Epithelial cell of esophagus (primary cell): ENCODE results near the gene CMYA5.

Source experiments
- DNase-seq: peaks from one replicate; pipeline ENCODE4 v3.0.0; 2010; ENCODE audit warnings: low read depth
- H3K4me3 ChIP-seq: 2 replicates; pipeline ENCODE4 v1.5.1; 2011; ENCODE audit warnings: mild to moderate bottlenecking, low read length, control low read depth
- CTCF ChIP-seq: IDR thresholded peaks from 2 replicates; pipeline ENCODE4 v1.5.1; 2011; ENCODE audit warnings: low read depth, mild to moderate bottlenecking, low read length, control low read depth, inconsistent platforms; ENCODE audit not compliant: insufficient read depth; ENCODE audit errors: missing control alignments

The CMYA5 gene

GRCh38 chr5:79729679-79730078, 40.0 kb downstream of the CMYA5 start:
- no peak for TF ChIP-seq CTCF
- no peak for DNase-seq
- H3K4me3 ChIP-seq = no peak overlapping the region

DNA sequence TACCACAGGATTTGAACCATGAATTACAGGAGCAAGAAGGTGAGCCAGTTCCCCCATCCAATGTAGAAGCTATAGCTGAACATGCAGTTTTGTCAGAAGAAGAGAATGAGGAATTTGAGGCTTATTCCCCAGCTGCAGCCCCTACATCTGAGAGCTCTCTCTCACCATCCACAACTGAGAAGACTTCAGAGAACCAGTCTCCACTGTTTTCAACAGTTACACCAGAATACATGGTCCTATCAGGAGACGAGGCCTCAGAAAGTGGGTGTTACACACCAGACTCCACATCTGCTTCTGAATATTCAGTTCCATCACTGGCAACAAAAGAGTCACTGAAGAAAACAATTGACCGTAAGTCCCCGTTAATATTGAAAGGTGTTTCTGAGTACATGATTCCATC, 40.9 kb downstream of the CMYA5 start:
- no peak for TF ChIP-seq CTCF
- no peak for DNase-seq
- no peak overlapping the region for H3K4me3 ChIP-seq

DNA sequence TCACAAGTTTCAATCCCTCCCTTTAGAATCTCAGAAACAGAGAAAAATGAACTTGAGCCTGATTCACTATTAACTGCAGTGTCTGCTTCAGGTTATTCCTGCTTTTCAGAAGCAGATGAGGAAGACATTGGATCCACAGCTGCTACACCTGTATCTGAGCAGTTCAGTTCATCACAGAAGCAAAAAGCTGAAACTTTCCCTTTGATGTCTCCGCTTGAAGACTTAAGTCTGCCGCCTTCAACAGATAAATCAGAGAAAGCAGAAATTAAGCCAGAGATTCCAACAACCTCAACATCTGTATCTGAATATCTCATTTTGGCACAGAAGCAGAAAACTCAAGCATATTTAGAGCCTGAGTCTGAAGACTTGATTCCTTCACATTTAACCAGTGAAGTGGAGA, 42.1 kb downstream of the CMYA5 start:
- no peak for DNase-seq
- TF ChIP-seq CTCF = no peak

DNA sequence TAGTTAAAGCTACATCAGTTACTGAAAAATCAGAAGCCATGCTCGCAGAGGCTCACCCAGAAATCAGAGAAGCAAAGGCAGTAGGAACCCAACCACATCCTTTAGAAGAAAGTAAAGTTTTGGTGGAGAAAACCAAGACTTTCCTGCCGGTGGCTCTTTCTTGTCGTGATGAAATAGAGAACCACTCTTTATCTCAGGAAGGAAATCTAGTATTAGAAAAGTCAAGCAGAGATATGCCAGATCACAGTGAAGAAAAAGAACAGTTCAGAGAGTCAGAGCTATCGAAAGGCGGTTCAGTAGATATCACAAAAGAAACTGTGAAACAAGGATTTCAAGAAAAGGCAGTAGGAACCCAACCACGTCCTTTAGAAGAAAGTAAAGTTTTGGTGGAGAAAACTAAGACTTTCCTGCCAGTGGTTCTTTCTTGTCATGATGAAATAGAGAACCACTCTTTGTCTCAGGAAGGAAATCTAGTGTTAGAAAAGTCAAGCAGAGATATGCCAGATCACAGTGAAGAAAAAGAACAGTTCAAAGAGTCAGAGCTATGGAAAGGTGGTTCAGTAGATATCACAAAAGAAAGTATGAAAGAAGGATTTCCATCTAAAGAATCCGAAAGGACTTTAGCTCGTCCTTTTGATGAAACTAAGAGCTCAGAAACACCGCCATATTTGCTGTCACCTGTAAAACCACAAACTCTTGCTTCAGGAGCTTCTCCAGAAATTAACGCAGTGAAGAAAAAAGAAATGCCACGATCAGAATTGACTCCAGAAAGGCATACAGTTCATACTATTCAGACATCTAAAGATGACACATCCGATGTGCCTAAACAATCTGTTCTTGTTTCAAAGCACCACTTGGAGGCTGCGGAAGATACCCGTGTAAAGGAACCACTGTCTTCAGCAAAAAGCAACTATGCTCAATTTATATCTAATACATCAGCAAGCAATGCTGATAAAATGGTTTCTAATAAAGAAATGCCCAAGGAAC, 47.2 kb downstream of the CMYA5 start:
- no peak for TF ChIP-seq CTCF
- DNase-seq = no peak
- H3K4me3 ChIP-seq = no peak overlapping the region

More for the DNA sequence above, 42.1 kb downstream of the CMYA5 start:
- no peak overlapping the region for H3K4me3 ChIP-seq

DNA sequence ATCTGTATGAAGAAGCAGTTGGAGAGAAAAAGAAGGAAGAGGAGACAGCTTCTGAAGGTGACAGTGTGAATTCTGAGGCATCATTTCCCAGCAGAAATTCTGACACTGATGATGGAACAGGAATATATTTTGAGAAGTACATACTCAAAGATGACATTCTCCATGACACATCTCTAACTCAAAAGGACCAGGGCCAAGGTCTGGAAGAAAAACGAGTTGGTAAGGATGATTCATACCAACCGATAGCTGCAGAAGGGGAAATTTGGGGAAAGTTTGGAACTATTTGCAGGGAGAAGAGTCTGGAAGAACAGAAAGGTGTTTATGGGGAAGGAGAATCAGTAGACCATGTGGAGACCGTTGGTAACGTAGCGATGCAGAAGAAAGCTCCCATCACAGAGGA, 48.7 kb downstream of the CMYA5 start:
- no peak for TF ChIP-seq CTCF
- no peak for DNase-seq
- no peak overlapping the region for H3K4me3 ChIP-seq

- no peak overlapping the region for H3K4me3 ChIP-seq
- DNase-seq = no peak
- no peak for TF ChIP-seq CTCF
Observed at GRCh38 chr5:79742549-79743136, 53.0 kb downstream of the CMYA5 start.
